Upper lobe of left lung (tissue), 6 donors: Measurements from ENCODE around the gene FOLR3. TPM values are rescaled to one million over a fixed set of nuclear protein-coding genes. Genes with fewer than 3 reads are reported as not detected.

Experiments used
- ATAC-seq, 2 donors: fragments of 200-7000 bp; cut with Tn5 transposase; one replicate each; pipeline ENCODE4 v1.9.1; 2022; ENCODE audit warnings: mild to moderate bottlenecking in 2 of 2, moderate library complexity in 2 of 2; ENCODE audit not compliant: low FRiP score in 2 of 2
- DNase-seq, 2 donors: peaks; one replicate each; pipeline ENCODE4 v3.0.0-alpha.2; 2019 to 2020
- H3K27ac ChIP-seq, 4 donors: fragments of 200-600 bp; sonication (generic); one replicate each; pipeline ENCODE4 v1.5.1; 2016 to 2019
- H3K27me3 ChIP-seq, 4 donors: fragments of 200-600 bp; sonication (generic); one replicate each; pipeline ENCODE4 v1.5.1; 2017 to 2019
- H3K36me3 ChIP-seq, 4 donors: fragments of 200-600 bp; sonication (generic); one replicate each; pipeline ENCODE4 v1.5.1; 2016 to 2019
- H3K4me1 ChIP-seq, 4 donors: fragments of 200-600 bp; sonication (generic); one replicate each; pipeline ENCODE4 v1.5.1; 2018 to 2019
- H3K4me3 ChIP-seq, 4 donors: fragments of 200-600 bp; sonication (generic); one replicate each; pipeline ENCODE4 v1.5.1; 2017 to 2019; ENCODE audit warnings: mild to moderate bottlenecking in 2 of 4, moderate library complexity in 1 of 4
- H3K9me3 ChIP-seq, 4 donors: fragments of 200-600 bp; sonication (generic); one replicate each; pipeline ENCODE4 v1.5.1; 2018 to 2019
- CTCF ChIP-seq, 6 experiments: fragments of 450-650 bp in 4 of 6; fragments of 200-600 bp in 2 of 6; sonication (generic) in 2 of 6; IDR thresholded peaks; one replicate each; pipeline ENCODE4 v1.5.1; 2016 to 2019; ENCODE audit warnings: antibody characterized with exemption in 6 of 6
- EP300 ChIP-seq, 4 donors: sonication (generic); formaldehyde crosslinking; IDR thresholded peaks; one replicate each; pipeline ENCODE4 v1.5.1; 2017; ENCODE audit warnings: antibody characterized with exemption in 4 of 4, control low read depth in 2 of 4
- POLR2A ChIP-seq, 4 donors: fragments of 450-650 bp; IDR thresholded peaks; one replicate each; pipeline ENCODE4 v1.5.1; 2016 to 2017; ENCODE audit warnings: antibody characterized with exemption in 4 of 4, mild to moderate bottlenecking in 2 of 4
- POLR2AphosphoS5 ChIP-seq, 2 donors: sonication (generic); formaldehyde crosslinking; IDR thresholded peaks; one replicate each; pipeline ENCODE4 v1.5.1; 2017; ENCODE audit warnings: antibody characterized with exemption in 2 of 2
- WGBS, 2 donors: methylation state at CpG; one replicate each; pipeline ENCODE4 v1.1.5; 2017 to 2018; 5-methylcytosine and 5-hydroxymethylcytosine counted together
- total RNA-seq, 6 donors: library from RNA; depleted of rRNA in 4 of 6; stranded (reverse); fragments of >200 nt in 4 of 6; gene quantifications; one replicate each; pipeline versions ENCODE4 v1.1.0 to v1.2.1, GENCODE V29; 2016 to 2021
- donor health status: DM: no; HTN: no; CAD: no; lungs with moderate emphysema.
- donor health status: DM: no; HTN: yes; CAD: no; lungs with severe emphysema.

The FOLR3 gene
- total RNA-seq, 6 donors from 2014 or later, result 1.4 to 69.7 (median 9.5) TPM; not detected in 2

- no peaks in the 10 kb centered on the region for H3K27me3 ChIP-seq
- H3K4me1 ChIP-seq, result peaks cover 35 to 40% (median 35%) of the 10 kb centered on the region in 4 donors
- TF ChIP-seq POLR2AphosphoS5 (IDR thresholded peaks at IDR 0.05) (no peak), EP300 (IDR thresholded peaks at IDR 0.05) (no peak), POLR2A (IDR thresholded peaks at IDR 0.05) (no peak), CTCF (IDR thresholded peaks at IDR 0.05) (no peak)
- H3K36me3 ChIP-seq, result peaks cover 15 to 45% (median 32%) of the 10 kb centered on the region in 4 donors
- H3K27ac ChIP-seq, result peak overlapping the region; percentile 10 to 92 (median 54)
- DNase-seq (peak in 1 of 2 donors; percentile 58), ATAC-seq (no peak)
- WGBS, 2 donors, result 71 to 86% methylated on average over 1 of the region's 1 CpG
- H3K9me3 ChIP-seq, result no peaks in the 10 kb centered on the region
- no peak overlapping the region for H3K4me3 ChIP-seq
Measured at GRCh38 chr11:72100462-72100861, 35.1 kb upstream of the FOLR3 start.

DNA sequence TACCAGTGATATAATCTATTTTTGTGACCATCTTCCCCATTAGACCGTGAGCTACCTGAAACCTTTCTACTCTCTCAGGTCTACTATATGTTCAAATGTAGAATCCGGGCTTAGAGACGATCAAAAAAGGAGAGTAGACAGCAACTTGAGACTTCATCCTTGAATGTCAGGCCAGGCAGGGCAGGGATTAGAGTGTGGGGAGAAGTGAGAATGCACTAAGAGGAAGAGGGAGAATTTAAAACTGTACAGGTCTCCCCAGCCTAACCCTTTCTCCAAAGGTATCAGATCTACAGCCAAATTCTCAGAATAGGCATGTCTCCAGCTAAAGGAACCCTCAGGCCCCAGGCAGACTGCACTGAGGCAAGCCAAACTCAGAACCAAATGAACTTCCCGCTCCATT is 33.4 kb upstream of the FOLR3 start:
- H3K27ac ChIP-seq, result peak overlapping the region; percentile 87 to 98 (median 94)
- peaks cover 35 to 40% (median 35%) of the 10 kb centered on the region in 4 donors for H3K4me1 ChIP-seq
- H3K27me3 ChIP-seq, result no peaks in the 10 kb centered on the region

GRCh38 chr11:72102631-72102945 is 32.9 kb upstream of the FOLR3 start:
- Histone ChIP-seq H3K9me3 (no peaks in the 10 kb centered on the region), H3K27ac (peak overlapping the region; percentile 87 to 98 (median 94)), H3K4me1 (peaks cover 35 to 40% (median 35%) of the 10 kb centered on the region in 4 donors), H3K4me3 (peak overlapping the region; percentile 61 to 90 (median 72)), H3K36me3 (peaks cover 6 to 23% (median 17%) of the 10 kb centered on the region in 4 donors), H3K27me3 (no peaks in the 10 kb centered on the region)
- DNase-seq (no peak), ATAC-seq (no peak)
- 1 to 2% methylated on average over 9 of the region's 9 CpGs for WGBS, 2 donors
- no peak for TF ChIP-seq EP300 (IDR thresholded peaks at IDR 0.05)
- no peak for TF ChIP-seq POLR2AphosphoS5 (IDR thresholded peaks at IDR 0.05)
- no peak for TF ChIP-seq CTCF (IDR thresholded peaks at IDR 0.05)
- TF ChIP-seq POLR2A (IDR thresholded peaks at IDR 0.05), result no peak

More for the DNA sequence above, 33.4 kb upstream of the FOLR3 start:
- no peak for ATAC-seq
- TF ChIP-seq EP300 (IDR thresholded peaks at IDR 0.05) (no peak), CTCF (IDR thresholded peaks at IDR 0.05) (no peak), POLR2A (IDR thresholded peaks at IDR 0.05) (no peak), POLR2AphosphoS5 (IDR thresholded peaks at IDR 0.05) (no peak)
- WGBS, 2 donors, result 41 to 42% methylated on average over 4 of the region's 4 CpGs
- no peaks in the 10 kb centered on the region for H3K9me3 ChIP-seq
- peaks cover 6 to 28% (median 21%) of the 10 kb centered on the region in 4 donors for H3K36me3 ChIP-seq
- H3K4me3 ChIP-seq, result peak overlapping the region; percentile 61 to 90 (median 72)
- no peak for DNase-seq

DNA sequence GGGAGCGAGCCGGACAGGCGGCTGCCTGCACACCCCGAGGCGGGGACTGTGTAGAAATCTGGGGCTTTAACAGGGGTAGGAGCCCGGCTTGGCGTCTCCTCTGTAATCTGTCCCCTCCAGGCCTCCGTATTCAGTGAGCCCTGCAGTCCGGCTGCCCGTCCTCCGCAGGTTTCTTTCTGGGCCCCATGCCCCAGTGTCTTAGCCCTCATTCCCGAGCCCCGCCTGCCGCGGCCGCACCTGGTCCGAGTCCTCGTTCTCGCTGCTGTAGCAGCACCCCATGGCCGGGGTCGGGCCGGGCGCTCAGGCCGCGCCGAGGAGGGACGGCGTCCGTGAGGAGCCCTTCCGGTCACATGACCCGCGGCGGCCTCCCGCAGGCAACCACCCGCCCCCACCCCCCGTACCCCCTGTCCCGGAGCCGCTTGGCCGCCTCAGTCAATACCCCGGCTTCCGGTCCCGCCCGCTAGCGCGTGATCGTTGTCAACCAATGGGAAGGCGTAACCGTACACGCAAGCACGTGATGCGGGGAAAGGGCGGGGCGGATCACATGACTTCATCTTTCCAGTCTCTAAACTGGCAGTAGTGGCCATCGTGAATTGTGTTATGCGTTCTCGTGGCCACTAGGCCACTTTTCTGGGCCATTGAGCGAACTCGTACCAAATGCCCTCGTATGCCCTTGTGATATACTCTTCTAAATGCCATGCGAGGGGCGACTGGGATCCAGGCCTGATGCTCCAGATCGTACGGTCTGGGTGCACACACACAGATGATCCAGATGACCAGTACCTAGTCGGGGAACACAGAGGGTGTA is 32.4 kb upstream of the FOLR3 start, which contains the start of gene LAMTOR1:
TSS of gene LAMTOR1 (minus strand) at position 352 of the 808 bp plus-strand sequence. CDS start at position 279, 73 bp downstream.
- WGBS, 2 donors, result 3 to 10% methylated on average over 29 to 40 of the region's 64 CpGs
- peak within 1 kb of the TSS; percentile 61 to 90 (median 72) for H3K4me3 ChIP-seq
- peak; percentile 98 to 99 for ATAC-seq
- peak; percentile 97 for DNase-seq
- H3K27ac ChIP-seq, result peak within 1 kb of the TSS; percentile 87 to 98 (median 94)
- no peaks in the 10 kb centered on the region for H3K9me3 ChIP-seq
- no peaks in the 10 kb centered on the region for H3K27me3 ChIP-seq
- peak; percentile 85 to 86 for TF ChIP-seq POLR2AphosphoS5 (IDR thresholded peaks at IDR 0.05)
- peak in 1 of 4 donors; percentile 60 for TF ChIP-seq EP300 (IDR thresholded peaks at IDR 0.05)
- TF ChIP-seq CTCF (IDR thresholded peaks at IDR 0.05), result peak; percentile 30 to 90 (median 76)
- peak; percentile 55 to 90 (median 68) for TF ChIP-seq POLR2A (IDR thresholded peaks at IDR 0.05)
- H3K4me1 ChIP-seq, result peaks cover 35 to 40% (median 35%) of the 10 kb centered on the region in 4 donors
- peaks cover 4 to 21% (median 13%) of the 10 kb centered on the region in 4 donors for H3K36me3 ChIP-seq
